Activated T-cell treated with anti-CD3 and anti-CD28 coated beads, Interleukin-2, amount 50 U/mL, for 1 hour (primary cell): ENCODE measurements around the gene CAMKMT.

Experiments
- DNase-seq: peaks from one replicate; pipeline ENCODE4 v3.0.0-alpha.2; 2020

Gene CAMKMT

GRCh38 chr2:44612276-44612675, 250.5 kb downstream of the CAMKMT start:
- DNase-seq = no peak

- no peak for DNase-seq
These were observed 253.2 kb downstream of the CAMKMT start for GRCh38 chr2:44614940-44615339.

GRCh38 chr2:44615950-44616518, 254.3 kb downstream of the CAMKMT start:
- DNase-seq = no peak

GRCh38 chr2:44616667-44617155, 255.0 kb downstream of the CAMKMT start:
- DNase-seq = no peak

GRCh38 chr2:44618251-44619023, 256.7 kb downstream of the CAMKMT start:
- DNase-seq = no peak

- no peak for DNase-seq
These were observed 258.6 kb downstream of the CAMKMT start for GRCh38 chr2:44620189-44620990.

- DNase-seq = no peak
These were observed 262.0 kb downstream of the CAMKMT start for GRCh38 chr2:44623622-44624351.

- no peak for DNase-seq
These were observed 266.6 kb downstream of the CAMKMT start for GRCh38 chr2:44628297-44628696.

GRCh38 chr2:44632931-44633689, 271.4 kb downstream of the CAMKMT start:
- DNase-seq = no peak

GRCh38 chr2:44635725-44636124, 274.0 kb downstream of the CAMKMT start:
- no peak for DNase-seq

- no peak for DNase-seq
These were observed 276.9 kb downstream of the CAMKMT start for GRCh38 chr2:44638649-44639048.

GRCh38 chr2:44639399-44639798, 277.7 kb downstream of the CAMKMT start:
- DNase-seq = no peak

GRCh38 chr2:44642123-44642857, 280.5 kb downstream of the CAMKMT start:
- DNase-seq = no peak

GRCh38 chr2:44645937-44646336, 284.2 kb downstream of the CAMKMT start:
- DNase-seq = no peak

GRCh38 chr2:44649381-44649780, 287.6 kb downstream of the CAMKMT start:
- no peak for DNase-seq

GRCh38 chr2:44650796-44651195, 289.0 kb downstream of the CAMKMT start:
- DNase-seq = no peak

- DNase-seq = no peak
These were observed 290.2 kb downstream of the CAMKMT start for GRCh38 chr2:44651974-44652373.

- DNase-seq = no peak
These were observed 291.0 kb downstream of the CAMKMT start for GRCh38 chr2:44652701-44653100.

GRCh38 chr2:44655401-44655864, 293.7 kb downstream of the CAMKMT start:
- DNase-seq = no peak

GRCh38 chr2:44656460-44656859, 294.7 kb downstream of the CAMKMT start:
- DNase-seq = no peak

GRCh38 chr2:44663471-44664073, 301.8 kb downstream of the CAMKMT start:
- no peak for DNase-seq
